CD4-positive, alpha-beta T cell (primary cell): ENCODE measurements around the gene NEUROG3. TPM values are rescaled to one million over a fixed set of nuclear protein-coding genes. Genes with fewer than 3 reads are reported as not detected.

Experiments used
- ATAC-seq: fragments of 200-7000 bp; cut with Tn5 transposase; one replicate; pipeline ENCODE4 v1.10.0; 2022; ENCODE audit warnings: mild to moderate bottlenecking; ENCODE audit not compliant: poor library complexity
- CTCF ChIA-PET: fragments of 350-600 bp; sonication (Branson Sonifier 250); formaldehyde crosslinking; loops from one replicate; lab custom pipeline; 2021; ENCODE audit warnings: antibody characterized with exemption, inconsistent platforms; lab: Charles Lee
- POLR2A ChIA-PET: fragments of 350-600 bp; sonication (Branson Sonifier 250); formaldehyde crosslinking; loops from one replicate; lab custom pipeline; 2021; ENCODE audit warnings: antibody characterized with exemption, inconsistent platforms; lab: Charles Lee
- DNase-seq, 14 experiments: peaks; one replicate each; pipeline ENCODE4 v3.0.0-alpha.2; 2013 to 2020; ENCODE audit warnings: mixed read lengths in 2 of 14
- H3K27ac ChIP-seq, 2 donors: one replicate each; pipeline versions ENCODE4 v1.5.1 to v1.7.0; 2013; ENCODE audit warnings: low read length in 2 of 2, low read depth in 1 of 2, mild to moderate bottlenecking in 1 of 2
- H3K27me3 ChIP-seq, 2 experiments: 1 replicate in 1 of 2; 2 replicates in 1 of 2; pipeline versions ENCODE4 v1.6.1 to v1.7.0; 2013; ENCODE audit warnings: low read length in 2 of 2, control low read depth in 1 of 2, mild to moderate bottlenecking in 1 of 2, moderate library complexity in 1 of 2; ENCODE audit not compliant: insufficient read depth in 2 of 2, control insufficient read depth in 1 of 2
- H3K36me3 ChIP-seq: one replicate; pipeline ENCODE4 v1.6.1; 2013; ENCODE audit warnings: low read length, control low read depth; ENCODE audit not compliant: insufficient read depth
- H3K4me1 ChIP-seq: one replicate; pipeline ENCODE4 v1.6.1; 2013; ENCODE audit warnings: low read length, control low read depth; ENCODE audit not compliant: insufficient read depth
- H3K4me3 ChIP-seq: one replicate; pipeline ENCODE4 v1.5.1; 2013; ENCODE audit warnings: mild to moderate bottlenecking, low read length, moderate library complexity
- H3K9me3 ChIP-seq, 2 experiments: 1 replicate in 1 of 2; 2 replicates in 1 of 2; pipeline versions ENCODE4 v1.6.1 to v1.7.0; 2013; ENCODE audit warnings: low read length in 2 of 2, mild to moderate bottlenecking in 2 of 2, control low read depth in 1 of 2, moderate library complexity in 1 of 2; ENCODE audit not compliant: control insufficient read depth in 1 of 2, insufficient read depth in 1 of 2
- H3K27ac Mint-ChIP-seq: one replicate; pipeline ENCODE4 v1.8.0; 2020; ENCODE audit warnings: mixed read lengths
- H3K27me3 Mint-ChIP-seq: one replicate; pipeline ENCODE4 v1.8.0; 2021; ENCODE audit warnings: mixed read lengths
- H3K36me3 Mint-ChIP-seq: one replicate; pipeline ENCODE4 v1.8.0; 2021; ENCODE audit warnings: low read depth, mixed read lengths
- H3K4me1 Mint-ChIP-seq: one replicate; pipeline ENCODE4 v1.8.0; 2021; ENCODE audit warnings: low read depth, mixed read lengths
- H3K4me3 Mint-ChIP-seq: one replicate; pipeline ENCODE4 v1.8.0; 2020; ENCODE audit warnings: mild to moderate bottlenecking, mixed read lengths
- H3K9me3 Mint-ChIP-seq: one replicate; pipeline ENCODE4 v1.8.0; 2020; ENCODE audit warnings: mixed read lengths
- CTCF ChIP-seq: fragments of 200-600 bp; IDR thresholded peaks from one replicate; pipeline ENCODE4 v1.8.0; 2022; ENCODE audit warnings: antibody characterized with exemption, mild to moderate bottlenecking
- intact Hi-C, 2 experiments: fragments of 100-400 bp; cut with DNase I in 1 of 2; cut with micrococcal nuclease in 1 of 2; formaldehyde crosslinking; loops; one replicate each; pipeline versions ENCODE4 v1.15.1 to v1.9.0; 2023 to 2025; cut with DNase I, micrococcal nuclease
- total RNA-seq, 174 experiments: library from RNA in 2 of 174; stranded (reverse) in 2 of 174; gene quantifications; one replicate each; pipeline ENCODE4 v1.2.3 and lab custom pipeline; 2021 to 2026

NEUROG3 gene
- total RNA-seq, 2 experiments from 2014 or later: not detected

DNA sequence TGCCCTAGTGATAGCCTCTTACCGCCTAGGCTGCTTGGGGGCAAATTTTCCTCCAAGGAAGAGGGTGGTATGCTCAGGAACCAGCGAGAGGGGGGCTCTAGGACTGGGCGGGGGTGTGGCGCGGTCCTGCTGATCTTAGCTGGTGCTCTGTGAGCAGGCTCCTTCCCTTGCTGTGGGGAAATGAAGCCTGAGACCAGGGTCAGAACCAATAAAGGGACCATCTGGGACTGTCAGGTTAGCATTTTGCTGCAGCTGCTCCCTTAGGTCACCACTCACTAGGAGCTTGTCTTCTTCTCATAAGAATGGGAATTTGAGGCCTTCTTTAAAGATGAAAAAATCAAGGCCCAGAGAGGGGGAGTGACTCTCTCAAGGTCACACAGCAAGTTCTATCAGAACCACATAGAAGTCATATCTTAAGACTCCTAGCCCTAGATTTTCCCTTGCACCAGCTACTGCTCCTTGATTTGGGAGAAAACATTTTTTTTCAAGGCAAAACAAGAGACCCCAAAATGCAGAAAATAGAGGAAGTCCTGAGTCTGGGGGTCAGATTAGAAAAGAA is 2.0 kb upstream of the NEUROG3 start:
- Mint-ChIP-seq H3K9me3 (no peaks in the 10 kb centered on the region), H3K36me3 (no peaks in the 10 kb centered on the region), H3K27ac (no peak overlapping the region), H3K4me3 (no peak overlapping the region), H3K27me3 (peaks cover 90% of the 10 kb centered on the region), H3K4me1 (peaks cover 38% of the 10 kb centered on the region)
- intact Hi-C loops: no loop called here
- no peak for DNase-seq
- H3K9me3 ChIP-seq: peaks cover 0 to 23% of the 10 kb centered on the region in 2 experiments
- ATAC-seq: no peak
- TF ChIP-seq CTCF: no peak
- no peaks in the 10 kb centered on the region for H3K36me3 ChIP-seq
- H3K27ac ChIP-seq: no peak overlapping the region
- CTCF ChIA-PET: no interaction called here
- peaks cover 34% of the 10 kb centered on the region for H3K4me1 ChIP-seq
- peaks cover 86 to 98% of the 10 kb centered on the region in 2 experiments for H3K27me3 ChIP-seq
- no peak overlapping the region for H3K4me3 ChIP-seq
- POLR2A ChIA-PET: no interaction called here

DNA sequence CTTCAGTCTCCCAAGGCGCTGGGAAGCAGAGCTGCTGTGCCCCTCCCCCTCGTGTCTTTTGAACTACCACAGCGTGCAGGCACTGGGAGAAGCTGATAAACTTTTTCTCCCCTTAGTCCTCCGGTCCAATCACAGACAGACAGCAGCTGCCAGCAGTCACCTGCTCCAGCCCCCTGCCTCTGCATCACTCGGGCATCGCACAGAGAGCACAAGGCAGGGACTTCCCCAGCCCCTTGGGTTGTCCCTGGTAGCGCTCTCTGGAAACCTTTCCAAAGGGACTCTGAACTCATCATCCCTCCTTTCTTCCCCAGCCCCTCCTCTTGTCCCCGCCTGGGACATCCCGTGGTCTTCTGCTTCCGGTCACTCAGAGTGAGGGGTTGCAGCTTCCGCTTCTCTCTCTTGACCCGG is 1.4 kb upstream of the NEUROG3 start:
- ChIA-PET POLR2A (no interaction called here), CTCF (no interaction called here)
- Histone ChIP-seq H3K27me3 (peaks cover 87 to 98% of the 10 kb centered on the region in 2 experiments), H3K9me3 (peaks cover 0 to 24% of the 10 kb centered on the region in 2 experiments), H3K4me1 (peaks cover 34% of the 10 kb centered on the region), H3K27ac (no peak overlapping the region), H3K4me3 (no peak overlapping the region), H3K36me3 (no peaks in the 10 kb centered on the region)
- intact Hi-C loops: no loop called here
- Mint-ChIP-seq H3K36me3 (no peaks in the 10 kb centered on the region), H3K27ac (no peak overlapping the region), H3K4me1 (peaks cover 38% of the 10 kb centered on the region), H3K9me3 (no peaks in the 10 kb centered on the region), H3K27me3 (peaks cover 90% of the 10 kb centered on the region), H3K4me3 (peak overlapping the region; percentile 80)
- TF ChIP-seq CTCF: no peak
- ATAC-seq: no peak
- DNase-seq: peak in 1 of 14 experiments; percentile 9

GRCh38 chr10:69572159-69573055 is 815 bp downstream of the NEUROG3 start:
- peaks cover 90 to 98% of the 10 kb centered on the region in 2 experiments for H3K27me3 ChIP-seq
- Mint-ChIP-seq H3K9me3 (no peaks in the 10 kb centered on the region), H3K36me3 (no peaks in the 10 kb centered on the region), H3K4me1 (peaks cover 38% of the 10 kb centered on the region), H3K27ac (no peak overlapping the region), H3K4me3 (peak overlapping the region; percentile 76), H3K27me3 (peaks cover 90% of the 10 kb centered on the region)
- no peak for TF ChIP-seq CTCF
- no peak overlapping the region for H3K27ac ChIP-seq
- H3K4me1 ChIP-seq: peaks cover 40% of the 10 kb centered on the region
- peaks cover 0 to 41% of the 10 kb centered on the region in 2 experiments for H3K9me3 ChIP-seq
- peak overlapping the region; percentile 51 for H3K4me3 ChIP-seq
- DNase-seq: peak in 3 of 14 experiments; percentile 7 to 22 (median 12)
- POLR2A ChIA-PET: no interaction called here
- intact Hi-C loops: no loop called here
- ATAC-seq: no peak
- no peaks in the 10 kb centered on the region for H3K36me3 ChIP-seq
- CTCF ChIA-PET: no interaction called here
